Uterus (tissue), 2 donors: ENCODE measurements around the gene RIMS3.

Experiments
- CTCF ChIP-seq, 4 experiments: fragments of 200-600 bp in 2 of 4; fragments of 450-650 bp in 2 of 4; sonication (generic) in 2 of 4; IDR thresholded peaks; one replicate each; pipeline ENCODE4 v1.5.1; 2016 to 2019; ENCODE audit warnings: antibody characterized with exemption in 4 of 4, mild to moderate bottlenecking in 2 of 4, moderate library complexity in 1 of 4
- POLR2A ChIP-seq, 2 donors: fragments of 450-650 bp; IDR thresholded peaks; one replicate each; pipeline ENCODE4 v1.6.1; 2016; ENCODE audit warnings: antibody characterized with exemption in 2 of 2, mild to moderate bottlenecking in 1 of 2, moderate library complexity in 1 of 2

- TF ChIP-seq CTCF (IDR thresholded peaks at IDR 0.05) (no peak), POLR2A (IDR thresholded peaks at IDR 0.05) (no peak)
These were observed 40.4 kb downstream of the RIMS3 start for GRCh38 chr1:40625076-40625475.
